HCT116 (cell line): ENCODE data around the gene PF4V1. TPM values are rescaled to one million over a fixed set of nuclear protein-coding genes. Genes with fewer than 3 reads are reported as not detected.

Experiments
- ATAC-seq: fragments of 200-7000 bp; cut with Tn5 transposase; 2 replicates; pipeline ENCODE4 v1.9.1; 2020; ENCODE audit warnings: mild to moderate bottlenecking, moderate library complexity
- BruUV-seq: library from RNA; stranded (reverse); fragments of 400-500 nt; replicated peaks from 2 replicates; lab custom pipeline; 2021; lab: Mats Ljungman, UMichigan
- CTCF ChIA-PET: fragments of 300-600 bp; sonication (Branson Sonifier 250); formaldehyde crosslinking; loops from one replicate; lab custom pipeline; 2021; ENCODE audit warnings: antibody characterized with exemption; lab: Charles Lee
- POLR2A ChIA-PET: fragments of 300-600, 350-600 bp; sonication (Branson Sonifier 250); formaldehyde crosslinking; loops from one replicate; lab custom pipeline; 2021; ENCODE audit warnings: antibody characterized with exemption; lab: Charles Lee
- RAD21 ChIA-PET, 2 experiments: fragments of 300-600 bp; sonication (Branson Sonifier 250); formaldehyde crosslinking; loops; one replicate each; lab custom pipeline; 2023; ENCODE audit warnings: low total read pairs in 2 of 2; ENCODE audit not compliant: uncharacterized antibody in 2 of 2, unreplicated experiment in 2 of 2, low non-redundant PET in 1 of 2; lab: Charles Lee
- DNase-seq: peaks from one replicate; pipeline ENCODE4 v3.0.0-alpha.2; 2010; ENCODE audit warnings: low read depth, low spot score
- H2AFZ ChIP-seq: fragments of 200-600 bp; shearing (Covaris generic), sonication (generic); 2 replicates; pipeline ENCODE4 v1.6.1; 2017; ENCODE audit warnings: low read depth, mixed run types, mixed read lengths, antibody characterized with exemption, low read length; ENCODE audit not compliant: poor library complexity, severe bottlenecking
- H3K27ac ChIP-seq: 2 replicates; pipeline ENCODE4 v1.5.1; 2012; ENCODE audit warnings: low read depth, low read length
- H3K27me3 ChIP-seq: fragments of 200-600 bp; sonication (generic); 2 replicates; pipeline ENCODE4 v1.6.1; 2016; ENCODE audit warnings: mixed run types, low read length, mixed read lengths; ENCODE audit not compliant: insufficient read depth
- H3K36me3 ChIP-seq, 2 experiments: fragments of 200-500 bp in 1 of 2; fragments of 200-600 bp in 1 of 2; sonication (Bioruptor generic) in 1 of 2; sonication (generic) in 1 of 2; 2 replicates each; pipeline versions ENCODE4 v1.5.1 to v1.6.1; 2014 to 2016; ENCODE audit warnings: low read length in 2 of 2, inconsistent platforms in 1 of 2, mixed read lengths in 1 of 2, mixed run types in 1 of 2; ENCODE audit not compliant: insufficient read depth in 2 of 2, control insufficient read depth in 1 of 2
- H3K4me1 ChIP-seq, 2 experiments: fragments of 200-600 bp in 1 of 2; sonication (generic) in 1 of 2; 2 replicates each; pipeline versions ENCODE4 v1.5.1 to v1.6.1; 2012 to 2017; ENCODE audit warnings: low read length in 2 of 2, inconsistent platforms in 1 of 2, mild to moderate bottlenecking in 1 of 2, mixed read lengths in 1 of 2, mixed run types in 1 of 2, moderate library complexity in 1 of 2; ENCODE audit not compliant: insufficient read depth in 2 of 2, control insufficient read depth in 1 of 2
- H3K4me2 ChIP-seq: fragments of 200-600 bp; sonication (generic); 2 replicates; pipeline ENCODE4 v1.6.1; 2017; ENCODE audit warnings: mixed run types, low read length, mixed read lengths
- H3K4me3 ChIP-seq, 2 experiments: fragments of 200-600 bp in 1 of 2; sonication (generic) in 1 of 2; replicated peaks in 1 of 2; 2 replicates each; pipeline ENCODE4 v1.5.1; 2011 to 2016; ENCODE audit warnings: low read length in 2 of 2, control low read depth in 1 of 2, low read depth in 1 of 2, mild to moderate bottlenecking in 1 of 2, mixed read lengths in 1 of 2, mixed run types in 1 of 2
- H3K79me2 ChIP-seq: fragments of 200-600 bp; sonication (generic); 2 replicates; pipeline ENCODE4 v1.6.1; 2017; ENCODE audit warnings: mild to moderate bottlenecking, mixed run types, low read length, moderate library complexity, mixed read lengths; ENCODE audit not compliant: insufficient read depth
- H3K9ac ChIP-seq: fragments of 200-600 bp; sonication (generic); 2 replicates; pipeline ENCODE4 v1.6.1; 2016; ENCODE audit warnings: low read length, mixed read lengths
- H3K9me2 ChIP-seq: fragments of 200-600 bp; sonication (generic), shearing (Covaris generic); 2 replicates; pipeline ENCODE4 v1.6.1; 2017; ENCODE audit warnings: mixed run types, mild to moderate bottlenecking, moderate library complexity; ENCODE audit not compliant: insufficient read depth
- H3K9me3 ChIP-seq, 2 experiments: fragments of 200-500 bp in 1 of 2; fragments of 200-600 bp in 1 of 2; sonication (Bioruptor generic) in 1 of 2; sonication (generic) in 1 of 2; 2 replicates each; pipeline ENCODE4 v1.6.1; 2014 to 2017; ENCODE audit warnings: low read length in 2 of 2, mixed read lengths in 2 of 2, inconsistent platforms in 1 of 2, low read depth in 1 of 2, mild to moderate bottlenecking in 1 of 2, mixed run types in 1 of 2, moderate library complexity in 1 of 2; ENCODE audit not compliant: control insufficient read depth in 1 of 2, insufficient read depth in 1 of 2
- H4K20me1 ChIP-seq: fragments of 200-600 bp; sonication (generic), shearing (Covaris generic); 2 replicates; pipeline ENCODE4 v1.6.1; 2017; ENCODE audit warnings: mixed run types, mild to moderate bottlenecking, moderate library complexity; ENCODE audit not compliant: insufficient read depth
- EGR1 ChIP-seq: IDR thresholded peaks from 2 replicates; pipeline ENCODE4 v1.6.1; 2012; ENCODE audit warnings: low read depth
- ELF1 ChIP-seq: IDR thresholded peaks from 2 replicates; pipeline ENCODE4 v1.6.1; 2012; ENCODE audit warnings: low read depth, borderline replicate concordance
- EZH2phosphoT487 ChIP-seq: fragments of 200-600 bp; IDR thresholded peaks from 2 replicates; pipeline ENCODE4 v1.6.1; 2018; ENCODE audit warnings: antibody characterized with exemption, borderline replicate concordance
- FOSL1 ChIP-seq: IDR thresholded peaks from 2 replicates; pipeline ENCODE4 v1.6.1; 2012; ENCODE audit warnings: low read depth
- JUND ChIP-seq: IDR thresholded peaks from 2 replicates; pipeline ENCODE4 v1.6.1; 2012
- POLR2AphosphoS5 ChIP-seq: IDR thresholded peaks from 2 replicates; pipeline ENCODE4 v1.6.1; 2011; ENCODE audit warnings: mild to moderate bottlenecking, low read depth, low read length, moderate library complexity
- RAD21 ChIP-seq: IDR thresholded peaks from 2 replicates; pipeline ENCODE4 v1.6.1; 2012; ENCODE audit warnings: low read depth, mild to moderate bottlenecking
- SP1 ChIP-seq: IDR thresholded peaks from 2 replicates; pipeline ENCODE4 v1.6.1; 2012; ENCODE audit warnings: low read depth
- ZFX ChIP-seq: fragments of 450-650 bp; IDR thresholded peaks from 2 replicates; pipeline ENCODE4 v1.6.1; 2017
- ZNF274 ChIP-seq: fragments of 200-500 bp; sonication (Bioruptor generic); IDR thresholded peaks from 2 replicates; pipeline ENCODE4 v1.6.1; 2014; ENCODE audit warnings: mild to moderate bottlenecking, low read depth, low read length, inconsistent platforms
- intact Hi-C: fragments of 100-400 bp; cut with micrococcal nuclease; formaldehyde crosslinking; loops from 2 replicates; pipeline ENCODE4 v1.10.0; 2022
- total RNA-seq: library from RNA; stranded (reverse); gene quantifications from one replicate; pipeline ENCODE4 v1.2.1, GENCODE V29; 2021; ENCODE audit not compliant: unreplicated experiment
- TF ChIP-seq, protein P1 (sequence below), 3 experiments: fragments of 200-600 bp in 1 of 3; sonication (generic) in 1 of 3; IDR thresholded peaks in 2 of 3; conservative IDR thresholded peaks in 1 of 3; 2 replicates each; pipeline ENCODE4 v1.5.1; 2012 to 2017; ENCODE audit warnings: low read depth in 2 of 3, low read length in 2 of 3, antibody characterized with exemption in 1 of 3, borderline replicate concordance in 1 of 3, control low read depth in 1 of 3, mild to moderate bottlenecking in 1 of 3, mixed read lengths in 1 of 3, mixed run types in 1 of 3, moderate library complexity in 1 of 3; ENCODE audit not compliant: insufficient read depth in 1 of 3
- TF ChIP-seq, protein P2 (sequence below): IDR thresholded peaks from 2 replicates; pipeline ENCODE4 v1.6.1; 2011; ENCODE audit warnings: mild to moderate bottlenecking, low read length, moderate library complexity; ENCODE audit not compliant: insufficient replicate concordance; ENCODE audit errors: extremely low read depth
- TF ChIP-seq, protein P3 (sequence below): IDR thresholded peaks from 2 replicates; pipeline ENCODE4 v1.6.1; 2012

PF4V1 gene
- total RNA-seq, 1 experiment from 2014 or later: not detected

DNA sequence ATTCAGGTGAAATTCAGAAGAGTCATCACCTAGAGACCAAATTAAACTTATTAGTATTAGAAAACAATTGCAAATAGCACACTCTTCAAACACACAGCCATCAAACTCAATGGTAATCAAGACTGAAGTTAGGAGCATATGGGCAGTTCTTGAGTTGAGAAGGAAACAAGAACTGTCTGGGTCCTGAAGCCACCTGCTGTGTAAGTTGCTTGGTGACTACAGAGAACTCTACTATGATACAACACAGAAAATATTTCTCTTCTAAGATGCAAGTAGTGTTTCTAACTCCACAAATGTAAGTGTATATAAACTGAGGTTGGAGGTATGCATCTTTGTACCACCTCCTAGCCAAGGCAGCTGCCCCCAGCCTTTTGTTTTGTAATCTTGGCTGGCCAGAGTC lies 325 bp upstream of the PF4V1 start (continued):
- TF ChIP-seq RAD21 (no peak), ZNF274 (no peak), ELF1 (no peak), JUND (no peak), EZH2phosphoT487 (no peak), POLR2AphosphoS5 (no peak)
- TF ChIP-seq, protein P1, sequence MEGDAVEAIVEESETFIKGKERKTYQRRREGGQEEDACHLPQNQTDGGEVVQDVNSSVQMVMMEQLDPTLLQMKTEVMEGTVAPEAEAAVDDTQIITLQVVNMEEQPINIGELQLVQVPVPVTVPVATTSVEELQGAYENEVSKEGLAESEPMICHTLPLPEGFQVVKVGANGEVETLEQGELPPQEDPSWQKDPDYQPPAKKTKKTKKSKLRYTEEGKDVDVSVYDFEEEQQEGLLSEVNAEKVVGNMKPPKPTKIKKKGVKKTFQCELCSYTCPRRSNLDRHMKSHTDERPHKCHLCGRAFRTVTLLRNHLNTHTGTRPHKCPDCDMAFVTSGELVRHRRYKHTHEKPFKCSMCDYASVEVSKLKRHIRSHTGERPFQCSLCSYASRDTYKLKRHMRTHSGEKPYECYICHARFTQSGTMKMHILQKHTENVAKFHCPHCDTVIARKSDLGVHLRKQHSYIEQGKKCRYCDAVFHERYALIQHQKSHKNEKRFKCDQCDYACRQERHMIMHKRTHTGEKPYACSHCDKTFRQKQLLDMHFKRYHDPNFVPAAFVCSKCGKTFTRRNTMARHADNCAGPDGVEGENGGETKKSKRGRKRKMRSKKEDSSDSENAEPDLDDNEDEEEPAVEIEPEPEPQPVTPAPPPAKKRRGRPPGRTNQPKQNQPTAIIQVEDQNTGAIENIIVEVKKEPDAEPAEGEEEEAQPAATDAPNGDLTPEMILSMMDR (IDR thresholded peaks at IDR 0.05 in 2 of 3, conservative IDR thresholded peaks at IDR 0.05 in 1 of 3; ENCODE audit: borderline replicate concordance in 1 of 3, insufficient read depth in 1 of 3, low read depth in 2 of 3, low read length in 2 of 3): no peak

DNA sequence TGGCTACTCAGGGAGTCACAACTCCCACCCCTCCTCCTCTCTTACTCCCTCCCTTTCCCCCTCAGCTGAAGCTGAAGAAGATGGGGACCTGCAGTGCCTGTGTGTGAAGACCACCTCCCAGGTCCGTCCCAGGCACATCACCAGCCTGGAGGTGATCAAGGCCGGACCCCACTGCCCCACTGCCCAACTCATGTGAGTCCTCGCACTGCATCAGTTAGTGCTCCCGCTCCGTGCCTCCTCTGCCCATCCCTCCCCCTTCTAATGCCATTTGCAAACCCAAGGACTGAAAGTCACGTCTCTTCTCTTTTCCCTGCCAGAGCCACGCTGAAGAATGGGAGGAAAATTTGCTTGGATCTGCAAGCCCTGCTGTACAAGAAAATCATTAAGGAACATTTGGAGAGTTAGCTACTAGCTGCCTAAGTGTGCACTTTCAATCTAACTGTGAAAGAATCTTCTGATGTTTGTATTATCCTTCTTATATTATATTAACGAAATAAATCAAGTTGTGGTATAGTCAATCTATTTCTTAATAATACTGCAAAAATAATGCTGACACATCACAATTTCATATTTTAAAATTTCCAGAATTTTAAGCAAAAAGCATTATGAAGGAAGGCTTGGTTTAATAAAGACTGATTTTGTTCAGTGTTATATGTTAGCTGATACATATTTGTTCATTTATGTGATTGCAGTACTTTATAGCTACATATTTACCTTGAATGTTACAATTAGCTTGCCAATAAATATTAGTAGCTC lies 800 bp downstream of the PF4V1 start:
- no TSS peak for BruUV-seq
- no peak overlapping the region for H3K27ac ChIP-seq
- ChIA-PET CTCF (interaction anchor here (0.7 kb wide), 1 partner anchor 123 kb away, joined by 3 read pairs; no protein-coding TSS in a partner anchor), POLR2A (no interaction called here), RAD21 (no interaction called here)
- H2AFZ ChIP-seq: no peak overlapping the region
- H3K9ac ChIP-seq: no peak overlapping the region
- ATAC-seq (no peak), DNase-seq (no peak)
- intact Hi-C loops: no loop called here
- H3K4me1 ChIP-seq: no peaks in the 10 kb centered on the region
- no peaks in the 10 kb centered on the region for H3K36me3 ChIP-seq
- H3K27me3 ChIP-seq: no peaks in the 10 kb centered on the region
- H3K79me2 ChIP-seq: no peaks in the 10 kb centered on the region
- H3K4me3 ChIP-seq: no peak overlapping the region
- no peaks in the 10 kb centered on the region for H3K9me3 ChIP-seq
- no peaks in the 10 kb centered on the region for H4K20me1 ChIP-seq
- no peak overlapping the region for H3K4me2 ChIP-seq
- H3K9me2 ChIP-seq: no peaks in the 10 kb centered on the region
- TF ChIP-seq, protein P2, sequence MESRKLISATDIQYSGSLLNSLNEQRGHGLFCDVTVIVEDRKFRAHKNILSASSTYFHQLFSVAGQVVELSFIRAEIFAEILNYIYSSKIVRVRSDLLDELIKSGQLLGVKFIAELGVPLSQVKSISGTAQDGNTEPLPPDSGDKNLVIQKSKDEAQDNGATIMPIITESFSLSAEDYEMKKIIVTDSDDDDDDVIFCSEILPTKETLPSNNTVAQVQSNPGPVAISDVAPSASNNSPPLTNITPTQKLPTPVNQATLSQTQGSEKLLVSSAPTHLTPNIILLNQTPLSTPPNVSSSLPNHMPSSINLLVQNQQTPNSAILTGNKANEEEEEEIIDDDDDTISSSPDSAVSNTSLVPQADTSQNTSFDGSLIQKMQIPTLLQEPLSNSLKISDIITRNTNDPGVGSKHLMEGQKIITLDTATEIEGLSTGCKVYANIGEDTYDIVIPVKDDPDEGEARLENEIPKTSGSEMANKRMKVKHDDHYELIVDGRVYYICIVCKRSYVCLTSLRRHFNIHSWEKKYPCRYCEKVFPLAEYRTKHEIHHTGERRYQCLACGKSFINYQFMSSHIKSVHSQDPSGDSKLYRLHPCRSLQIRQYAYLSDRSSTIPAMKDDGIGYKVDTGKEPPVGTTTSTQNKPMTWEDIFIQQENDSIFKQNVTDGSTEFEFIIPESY: no peak
- TF ChIP-seq EZH2phosphoT487 (no peak), SP1 (no peak), JUND (no peak), ELF1 (no peak), FOSL1 (no peak), ZFX (no peak), EGR1 (no peak)
- TF ChIP-seq, protein P3, sequence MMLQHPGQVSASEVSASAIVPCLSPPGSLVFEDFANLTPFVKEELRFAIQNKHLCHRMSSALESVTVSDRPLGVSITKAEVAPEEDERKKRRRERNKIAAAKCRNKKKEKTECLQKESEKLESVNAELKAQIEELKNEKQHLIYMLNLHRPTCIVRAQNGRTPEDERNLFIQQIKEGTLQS: no peak
- TF ChIP-seq, protein P1 (IDR thresholded peaks at IDR 0.05 in 2 of 3, conservative IDR thresholded peaks at IDR 0.05 in 1 of 3; ENCODE audit: borderline replicate concordance in 1 of 3, insufficient read depth in 1 of 3, low read depth in 2 of 3, low read length in 2 of 3): no peak
